ENCODE measurements around the gene NDUFS2.

NDUFS2 gene

GRCh38 chr1:161177936-161178244 is 24.3 kb upstream of the NDUFS2 start:
- peak overlapping the region; percentile 88 to 89 for H3K27ac ChIP-seq
- H3K4me3 ChIP-seq = peak overlapping the region; percentile 77
- no peak for DNase-seq (ENCODE audit: low spot score)
- no peak for TF ChIP-seq CTCF (IDR thresholded peaks at IDR 0.05)

GRCh38 chr1:161179698-161180097 is 22.5 kb upstream of the NDUFS2 start:
- no peak for DNase-seq (ENCODE audit: low spot score)
- no peak overlapping the region for H3K27ac ChIP-seq
- no peak overlapping the region for H3K4me3 ChIP-seq
- no peak for TF ChIP-seq CTCF (IDR thresholded peaks at IDR 0.05)

- Histone ChIP-seq H3K27ac (no peak overlapping the region), H3K4me3 (no peak overlapping the region)
- TF ChIP-seq CTCF (IDR thresholded peaks at IDR 0.05) = no peak
- DNase-seq (ENCODE audit: low spot score) = no peak
These were observed 21.5 kb upstream of the NDUFS2 start for GRCh38 chr1:161180639-161181038.

GRCh38 chr1:161182214-161182613 is 20.0 kb upstream of the NDUFS2 start:
- DNase-seq (ENCODE audit: low spot score) = no peak
- H3K4me3 ChIP-seq = no peak overlapping the region
- no peak for TF ChIP-seq CTCF (IDR thresholded peaks at IDR 0.05)
- peak overlapping the region in 1 of 2 donors; percentile 31 for H3K27ac ChIP-seq

- DNase-seq (ENCODE audit: low spot score) = no peak
- Histone ChIP-seq H3K27ac (peak overlapping the region in 1 of 2 donors; percentile 81), H3K4me3 (no peak overlapping the region)
- no peak for TF ChIP-seq CTCF (IDR thresholded peaks at IDR 0.05)
These were observed 16.9 kb upstream of the NDUFS2 start for GRCh38 chr1:161185282-161185682.

- Histone ChIP-seq H3K4me3 (no peak overlapping the region), H3K27ac (peak overlapping the region; percentile 21 to 81)
- no peak for DNase-seq (ENCODE audit: low spot score)
- no peak for TF ChIP-seq CTCF (IDR thresholded peaks at IDR 0.05)
These were observed 16.3 kb upstream of the NDUFS2 start for GRCh38 chr1:161185732-161186311.

- Histone ChIP-seq H3K27ac (no peak overlapping the region), H3K4me3 (no peak overlapping the region)
- no peak for DNase-seq (ENCODE audit: low spot score)
- no peak for TF ChIP-seq CTCF (IDR thresholded peaks at IDR 0.05)
These were observed 14.9 kb upstream of the NDUFS2 start for GRCh38 chr1:161187311-161187710.
